ENCODE results near the gene CLPTM1L.

The CLPTM1L gene

DNA sequence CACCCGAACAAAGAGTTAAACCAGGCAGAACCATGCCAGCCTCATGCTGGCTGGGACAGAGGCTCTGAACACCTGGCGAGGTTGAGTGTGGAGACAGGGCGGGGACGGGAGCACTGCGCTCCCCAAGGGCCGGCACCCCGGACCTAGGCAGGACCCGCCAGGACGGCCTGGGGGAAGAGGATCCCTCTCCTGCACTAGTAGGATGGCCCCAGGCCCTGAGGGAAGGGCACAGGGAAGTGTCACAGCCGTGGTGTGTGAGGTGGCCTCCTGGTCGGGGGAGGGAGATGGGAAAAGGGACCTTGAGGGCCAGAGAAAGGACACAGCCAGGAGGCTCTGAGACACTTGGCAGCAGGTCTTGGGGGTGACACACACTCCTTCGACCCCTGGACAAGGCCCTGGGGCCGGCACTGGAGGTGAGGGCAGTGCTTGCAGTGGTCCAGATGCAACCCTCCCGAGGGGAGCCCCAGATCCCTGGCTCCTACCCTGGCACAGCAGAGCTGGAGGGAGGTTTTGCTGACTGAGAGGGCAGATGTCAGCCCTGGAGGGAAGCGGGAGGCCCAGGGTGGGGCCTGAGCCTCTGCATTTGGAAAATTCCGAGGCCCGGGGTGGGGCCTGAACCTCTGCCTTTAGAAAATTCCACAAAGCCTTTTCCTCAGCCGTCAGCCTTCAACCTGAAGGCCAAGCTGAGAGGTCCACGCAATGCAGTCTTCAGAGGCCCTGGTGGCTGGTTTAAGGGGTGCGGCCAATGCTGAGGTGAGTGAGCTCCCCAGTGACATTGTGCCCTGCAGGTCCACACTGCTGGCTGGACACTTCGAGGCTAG, 25.3 kb downstream of the CLPTM1L start:
- DNase-seq (ENCODE audit: extremely low spot score, insufficient read length, low read depth): no peak
- no peak for FAIRE-seq

DNA sequence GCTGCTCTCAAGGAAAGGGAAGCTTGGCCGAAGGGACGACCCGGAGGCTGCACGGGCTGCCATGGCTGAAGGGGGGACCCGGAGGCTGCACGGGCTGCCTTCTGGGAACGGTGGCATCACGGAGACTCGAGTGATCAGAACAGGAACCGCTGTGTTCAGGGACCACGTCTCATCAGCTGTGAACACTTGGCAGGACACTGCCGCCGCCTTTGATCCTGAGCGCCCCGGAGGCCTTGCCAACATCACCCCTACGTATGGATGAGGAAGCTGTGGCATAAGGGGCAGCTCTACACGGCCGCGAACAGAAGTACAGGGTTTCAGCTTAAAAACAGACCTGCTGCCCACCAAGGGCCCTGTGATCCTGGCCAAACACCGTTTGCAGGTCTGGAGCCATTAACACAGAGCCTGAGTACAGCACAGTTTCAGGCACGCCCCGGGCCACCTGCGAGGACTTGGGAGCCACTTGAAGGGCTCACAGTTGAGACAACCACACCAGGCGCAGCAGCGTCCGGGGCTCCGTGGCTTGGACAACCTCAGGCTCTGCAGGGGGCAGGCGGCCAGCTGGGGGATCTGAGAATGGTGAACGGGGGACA, 26.1 kb downstream of the CLPTM1L start:
- FAIRE-seq (no peak), DNase-seq (ENCODE audit: extremely low spot score, insufficient read length, low read depth) (no peak)

- FAIRE-seq (no peak), DNase-seq (ENCODE audit: extremely low spot score, insufficient read length, low read depth) (no peak)
Measured at GRCh38 chr5:1317921-1318565, 26.9 kb downstream of the CLPTM1L start.

DNA sequence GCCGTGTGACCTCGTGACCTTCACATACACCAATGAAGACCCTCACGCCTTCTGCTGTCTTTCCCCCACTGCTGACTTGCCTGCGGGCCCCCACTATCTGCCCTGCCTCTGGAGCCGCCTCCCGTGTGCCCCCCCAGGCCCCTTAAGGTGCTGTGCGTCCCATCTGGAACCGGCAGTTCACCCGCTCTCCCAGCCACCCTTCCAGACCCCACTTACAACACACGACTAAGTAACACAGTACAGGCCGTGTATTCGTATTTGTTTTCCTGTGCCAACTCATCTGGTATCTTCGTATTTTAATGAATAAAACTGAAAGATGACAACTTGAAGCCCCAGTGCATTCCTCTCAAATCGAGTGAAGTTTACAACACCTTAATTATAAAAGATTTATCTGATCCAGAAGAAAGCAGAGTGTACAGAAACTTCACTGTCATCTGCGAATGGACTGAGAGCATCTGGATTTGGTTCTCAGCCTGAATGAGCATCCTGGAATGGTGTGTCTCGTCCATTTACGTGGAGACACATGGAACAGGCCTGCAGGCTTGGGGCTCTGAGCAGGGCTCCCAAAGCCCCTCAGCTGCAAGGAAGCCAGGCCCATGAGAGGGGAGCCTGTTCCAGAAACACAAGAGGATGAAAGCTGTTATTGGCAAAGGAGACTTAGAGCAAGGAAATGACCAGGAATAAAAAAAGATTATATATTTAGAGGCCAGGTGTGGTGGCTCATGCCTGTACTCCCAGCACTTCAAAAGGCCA, 28.1 kb downstream of the CLPTM1L start:
- no peak for DNase-seq (ENCODE audit: extremely low spot score, insufficient read length, low read depth)

DNA sequence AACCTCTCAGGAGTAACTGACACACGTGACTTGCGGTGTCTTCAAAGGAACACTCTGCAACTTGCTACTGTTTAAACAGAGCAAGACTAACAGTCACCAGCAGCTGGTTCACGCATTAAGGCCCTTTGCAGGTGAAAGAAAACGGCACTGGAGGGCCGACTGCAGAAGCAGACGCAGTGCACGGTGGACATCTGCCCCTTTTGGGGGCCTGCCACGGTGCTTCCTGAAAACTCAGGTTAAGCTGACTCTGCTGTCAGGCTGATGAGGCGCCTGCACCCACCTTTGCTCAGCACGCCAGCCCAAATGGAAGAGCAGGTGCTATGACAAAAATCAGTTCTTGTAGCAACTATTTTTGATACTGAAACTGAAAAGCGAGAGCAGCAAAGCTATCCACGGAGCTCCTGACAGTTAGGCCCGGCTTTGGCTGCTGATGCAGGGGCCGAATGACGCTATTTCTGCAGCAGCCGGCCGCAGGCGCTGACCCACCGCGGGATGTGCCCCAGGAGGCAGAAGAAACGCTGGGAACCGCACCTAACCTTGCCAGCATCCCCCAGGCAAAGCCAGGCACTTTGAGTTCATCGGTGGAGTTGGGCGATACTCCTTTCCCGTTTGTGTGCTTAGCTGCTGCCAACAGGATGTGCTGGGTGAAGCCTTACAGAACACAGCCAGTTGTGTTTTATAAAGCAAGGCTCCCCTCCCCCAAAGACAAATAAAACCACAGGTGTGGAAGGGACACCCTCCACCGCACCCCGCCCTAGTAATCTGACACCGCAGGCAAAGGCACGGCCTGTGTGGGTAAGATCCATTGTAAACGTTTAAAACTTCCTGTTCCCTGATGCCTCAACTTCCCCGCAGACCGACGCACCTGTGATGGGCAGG, 29.0 kb downstream of the CLPTM1L start:
- FAIRE-seq (peak; percentile 92), DNase-seq (ENCODE audit: extremely low spot score, insufficient read length, low read depth) (peak; percentile 46)

More for the DNA sequence above, 28.1 kb downstream of the CLPTM1L start:
- no peak for FAIRE-seq

GRCh38 chr5:1315018-1315708, 29.7 kb downstream of the CLPTM1L start:
- FAIRE-seq (no peak), DNase-seq (ENCODE audit: extremely low spot score, insufficient read length, low read depth) (no peak)

DNA sequence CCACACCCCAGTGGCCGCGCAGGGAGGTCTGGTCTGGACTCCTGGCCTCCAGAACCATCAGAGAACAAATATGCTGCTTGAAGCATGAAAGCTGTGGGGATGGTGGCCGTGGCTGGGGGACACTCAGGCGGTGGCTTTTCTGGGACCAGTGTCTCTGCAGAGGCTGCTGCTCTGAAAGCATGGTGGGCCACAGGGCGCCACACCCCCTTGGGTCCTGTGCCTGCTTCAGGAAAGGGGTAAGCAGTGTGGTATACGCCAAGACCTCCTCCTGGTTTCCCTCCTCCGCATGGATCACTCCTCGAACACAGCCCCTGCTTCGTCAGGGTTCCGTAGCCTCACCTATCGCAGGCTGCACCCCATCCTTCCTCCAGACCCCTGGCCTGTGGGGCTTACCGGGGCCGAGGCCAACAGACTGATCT, 30.3 kb downstream of the CLPTM1L start:
- no peak for DNase-seq (ENCODE audit: extremely low spot score, insufficient read length, low read depth)
- no peak for FAIRE-seq

DNA sequence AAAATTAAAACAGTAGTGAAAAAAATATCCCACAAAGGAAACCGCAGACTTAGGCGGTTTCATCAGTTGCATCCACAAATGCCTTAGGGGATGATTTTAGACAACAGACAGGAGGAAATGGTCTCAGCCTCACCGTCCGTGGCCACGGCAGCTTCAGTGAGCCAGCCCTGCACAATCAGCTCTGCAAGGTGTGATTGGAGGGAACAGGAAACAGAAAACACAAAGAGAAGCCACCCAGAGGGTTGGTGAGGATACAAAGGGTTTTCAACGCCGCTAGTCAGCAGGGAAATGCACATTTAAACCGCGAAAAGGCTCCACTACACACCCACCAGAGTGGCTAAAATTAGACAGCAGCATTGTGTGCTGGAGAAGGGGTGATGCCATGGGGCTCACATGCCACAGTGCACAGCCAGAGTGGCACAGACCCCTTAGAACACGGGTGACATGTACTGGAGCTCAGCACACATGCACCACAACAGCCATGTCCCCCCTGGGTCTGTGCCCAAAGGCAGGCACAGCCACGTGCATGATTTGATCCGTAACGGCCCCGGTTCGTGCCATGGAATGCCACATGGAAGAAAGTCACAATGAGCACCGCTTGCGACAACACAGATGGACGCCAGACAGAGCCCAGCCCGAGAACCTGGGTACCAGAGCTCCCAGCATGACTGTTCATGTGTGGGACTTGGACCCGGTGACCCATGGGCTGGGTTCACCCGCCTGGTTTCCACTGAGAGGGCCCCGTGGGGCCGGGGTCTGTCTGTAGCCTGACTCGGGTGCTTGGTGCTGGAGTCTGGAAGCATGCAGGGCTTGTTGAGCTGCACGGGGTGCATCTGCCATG, 31.7 kb downstream of the CLPTM1L start:
- FAIRE-seq: peak; percentile 98
- DNase-seq (ENCODE audit: extremely low spot score, insufficient read length, low read depth): peak; percentile 52

- FAIRE-seq (no peak), DNase-seq (ENCODE audit: extremely low spot score, insufficient read length, low read depth) (no peak)
Measured at GRCh38 chr5:1312206-1312605, 32.7 kb downstream of the CLPTM1L start.

- FAIRE-seq (no peak), DNase-seq (ENCODE audit: extremely low spot score, insufficient read length, low read depth) (no peak)
Measured at GRCh38 chr5:1311439-1312055, 33.4 kb downstream of the CLPTM1L start.

DNA sequence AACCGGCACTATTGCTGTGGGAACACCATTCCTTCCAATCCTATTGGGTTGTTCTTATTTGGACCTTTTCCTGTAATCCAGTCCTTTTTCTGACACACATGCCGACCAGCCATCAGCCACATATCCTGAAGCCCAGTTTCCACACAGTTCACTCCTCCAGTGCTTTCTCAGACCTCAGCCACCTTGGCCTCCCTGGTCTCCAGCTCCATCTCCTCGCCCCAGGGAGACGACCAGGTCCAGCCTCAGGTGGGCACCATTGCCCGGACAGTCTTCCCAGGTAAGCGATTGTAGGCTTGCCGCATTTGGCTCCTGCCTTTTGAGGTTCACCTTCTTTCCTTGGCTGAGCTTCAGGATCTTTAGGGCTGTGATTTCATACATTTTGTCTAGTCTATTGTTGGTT, 34.8 kb downstream of the CLPTM1L start:
- FAIRE-seq (no peak), DNase-seq (ENCODE audit: extremely low spot score, insufficient read length, low read depth) (no peak)

DNA sequence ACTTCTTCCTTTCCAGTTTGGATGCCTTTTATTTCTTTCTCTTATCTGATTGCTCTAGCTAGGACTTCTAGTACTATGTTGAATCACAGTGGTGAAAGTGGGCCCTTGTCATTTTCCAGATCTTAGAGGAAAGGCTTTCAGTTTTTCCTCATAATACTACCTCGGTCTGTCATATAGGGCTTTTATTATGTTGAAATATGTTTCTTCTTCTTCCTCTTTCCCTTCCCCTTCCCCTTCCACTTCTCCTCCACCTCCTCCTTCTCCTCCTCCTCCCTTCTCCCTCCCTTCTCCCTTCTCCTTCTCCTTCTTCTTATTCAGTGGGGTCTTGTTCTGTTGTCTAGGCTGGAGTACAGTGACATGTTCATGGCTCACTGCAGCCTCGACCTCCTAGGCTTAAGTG, 40.9 kb downstream of the CLPTM1L start:
- DNase-seq (ENCODE audit: extremely low spot score, insufficient read length, low read depth) (no peak), FAIRE-seq (no peak)

- DNase-seq (ENCODE audit: extremely low spot score, insufficient read length, low read depth): no peak
- no peak for FAIRE-seq
Measured at GRCh38 chr5:1302258-1302657, 42.6 kb downstream of the CLPTM1L start.

GRCh38 chr5:1300581-1301083, 44.3 kb downstream of the CLPTM1L start:
- FAIRE-seq: no peak
- DNase-seq (ENCODE audit: extremely low spot score, insufficient read length, low read depth): no peak

- FAIRE-seq (no peak), DNase-seq (ENCODE audit: extremely low spot score, insufficient read length, low read depth) (no peak)
Measured at GRCh38 chr5:1299961-1300360, 44.9 kb downstream of the CLPTM1L start.

- no peak for FAIRE-seq
- DNase-seq (ENCODE audit: extremely low spot score, insufficient read length, low read depth): no peak
Measured at GRCh38 chr5:1299511-1299850, 45.4 kb downstream of the CLPTM1L start.

DNA sequence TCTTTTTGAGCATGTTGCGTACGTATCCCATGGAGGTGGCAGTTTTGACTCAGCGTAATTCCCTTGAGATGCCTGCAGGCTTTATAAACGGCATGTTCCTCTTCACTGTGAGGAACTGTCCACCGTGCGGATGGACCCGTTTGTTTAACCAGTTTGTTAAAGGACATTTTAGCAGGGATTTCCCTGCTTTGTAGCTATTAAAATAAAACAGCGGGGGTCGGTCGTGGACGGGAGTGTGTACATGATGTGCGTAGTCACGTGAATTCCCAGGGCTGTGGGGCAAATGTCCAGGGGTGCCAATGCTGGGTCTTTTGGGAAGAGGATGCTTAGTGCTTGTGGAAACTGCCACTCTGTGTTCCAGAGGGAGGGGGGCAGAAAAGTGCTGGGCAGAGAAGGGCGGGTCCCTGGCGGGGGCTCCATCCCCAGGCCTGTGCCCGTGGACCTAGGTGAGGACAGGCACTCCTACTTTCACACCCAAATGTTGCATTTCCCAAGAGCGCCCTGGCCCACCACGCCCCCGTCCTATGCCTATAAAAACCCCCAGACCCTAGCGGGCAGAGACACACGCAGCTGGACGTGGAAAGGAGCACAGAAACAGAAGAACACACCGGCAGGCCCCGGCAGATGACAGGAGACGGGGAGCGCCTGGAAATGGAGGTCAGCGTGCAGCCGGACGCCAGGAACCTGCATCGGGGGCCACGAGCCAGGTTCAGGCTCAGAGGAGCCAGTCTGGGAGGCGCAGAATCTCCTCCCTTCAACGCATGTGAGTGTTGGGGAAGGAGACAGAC, 46.0 kb downstream of the CLPTM1L start:
- DNase-seq (ENCODE audit: extremely low spot score, insufficient read length, low read depth) (no peak), FAIRE-seq (no peak)
